Iris pigment epithelial cell (primary cell): Measurements from ENCODE around the gene SSR3.
A peak's percentile ranks its signal among the peaks of the same experiment; 100 is the strongest.

Experiments
- DNase-seq: peaks from one replicate; pipeline ENCODE4 v3.0.0-alpha.2; 2011; ENCODE audit warnings: low read depth

The SSR3 gene

GRCh38 chr3:156535798-156536197 lies 19.1 kb downstream of the SSR3 start:
- DNase-seq: no peak

GRCh38 chr3:156535162-156535627 lies 19.7 kb downstream of the SSR3 start:
- DNase-seq: peak; percentile 100

GRCh38 chr3:156533205-156533604 lies 21.7 kb downstream of the SSR3 start:
- no peak for DNase-seq

GRCh38 chr3:156532730-156533129 lies 22.2 kb downstream of the SSR3 start:
- no peak for DNase-seq

GRCh38 chr3:156530980-156531379 lies 23.9 kb downstream of the SSR3 start:
- no peak for DNase-seq

- DNase-seq: no peak
Observed at GRCh38 chr3:156527060-156527459, 27.9 kb downstream of the SSR3 start.

GRCh38 chr3:156525808-156526207 lies 29.1 kb downstream of the SSR3 start:
- DNase-seq: peak; percentile 33

GRCh38 chr3:156522673-156523072 lies 32.2 kb downstream of the SSR3 start:
- no peak for DNase-seq

GRCh38 chr3:156519758-156520162 lies 35.2 kb downstream of the SSR3 start:
- DNase-seq: no peak

GRCh38 chr3:156518726-156519125 lies 36.2 kb downstream of the SSR3 start:
- DNase-seq: no peak

GRCh38 chr3:156516961-156517360 lies 38.0 kb downstream of the SSR3 start:
- DNase-seq: no peak

GRCh38 chr3:156516284-156516683 lies 38.6 kb downstream of the SSR3 start:
- no peak for DNase-seq

GRCh38 chr3:156513619-156514018 lies 41.3 kb downstream of the SSR3 start:
- no peak for DNase-seq

- DNase-seq: no peak
Observed at GRCh38 chr3:156511987-156512677, 42.8 kb downstream of the SSR3 start.

- DNase-seq: peak; percentile 64
Observed at GRCh38 chr3:156509189-156510174, 45.4 kb downstream of the SSR3 start.

- DNase-seq: no peak
Observed at GRCh38 chr3:156507285-156507684, 47.6 kb downstream of the SSR3 start.

- no peak for DNase-seq
Observed at GRCh38 chr3:156498307-156498706, 56.6 kb downstream of the SSR3 start.

- no peak for DNase-seq
Observed at GRCh38 chr3:156497326-156497725, 57.6 kb downstream of the SSR3 start.

GRCh38 chr3:156495816-156496215 lies 59.1 kb downstream of the SSR3 start:
- DNase-seq: no peak

GRCh38 chr3:156493887-156494286 lies 61.0 kb downstream of the SSR3 start:
- no peak for DNase-seq

- no peak for DNase-seq
Observed at GRCh38 chr3:156492801-156493261, 62.1 kb downstream of the SSR3 start.

GRCh38 chr3:156491192-156491591 lies 63.7 kb downstream of the SSR3 start:
- DNase-seq: no peak
